ENCODE measurements around the gene RGS9.
"Not testable (repeated sequence)": the region's sequence is repeated elsewhere in the genome, so short reads cannot be mapped to it uniquely, and the experiment has no call there.

RGS9 gene

GRCh38 chr17:65115839-65116238 lies 21.3 kb upstream of the RGS9 start:
- no peak for DNase-seq (ENCODE audit: low read depth, low spot score)

DNA sequence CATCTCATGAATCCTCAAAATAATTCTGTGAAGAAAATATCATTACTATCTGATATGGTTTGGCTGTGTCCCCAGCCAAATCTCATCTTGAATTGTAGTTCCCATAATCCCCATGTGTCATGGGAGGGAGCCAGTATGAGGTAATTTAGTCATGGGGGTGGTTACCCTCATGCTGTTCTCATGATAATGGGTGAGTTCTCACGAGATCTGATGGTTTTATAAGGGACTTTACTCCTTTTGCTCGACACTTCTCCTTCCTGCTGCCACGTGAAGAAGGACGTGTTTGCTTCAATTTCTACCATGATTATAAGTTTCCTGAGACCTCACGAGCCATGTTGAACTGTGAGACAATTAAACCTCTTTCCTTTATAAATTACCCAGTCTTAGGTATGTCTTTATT lies 20.7 kb upstream of the RGS9 start:
- not testable (repeated sequence) for DNase-seq (ENCODE audit: low read depth, low spot score)

DNA sequence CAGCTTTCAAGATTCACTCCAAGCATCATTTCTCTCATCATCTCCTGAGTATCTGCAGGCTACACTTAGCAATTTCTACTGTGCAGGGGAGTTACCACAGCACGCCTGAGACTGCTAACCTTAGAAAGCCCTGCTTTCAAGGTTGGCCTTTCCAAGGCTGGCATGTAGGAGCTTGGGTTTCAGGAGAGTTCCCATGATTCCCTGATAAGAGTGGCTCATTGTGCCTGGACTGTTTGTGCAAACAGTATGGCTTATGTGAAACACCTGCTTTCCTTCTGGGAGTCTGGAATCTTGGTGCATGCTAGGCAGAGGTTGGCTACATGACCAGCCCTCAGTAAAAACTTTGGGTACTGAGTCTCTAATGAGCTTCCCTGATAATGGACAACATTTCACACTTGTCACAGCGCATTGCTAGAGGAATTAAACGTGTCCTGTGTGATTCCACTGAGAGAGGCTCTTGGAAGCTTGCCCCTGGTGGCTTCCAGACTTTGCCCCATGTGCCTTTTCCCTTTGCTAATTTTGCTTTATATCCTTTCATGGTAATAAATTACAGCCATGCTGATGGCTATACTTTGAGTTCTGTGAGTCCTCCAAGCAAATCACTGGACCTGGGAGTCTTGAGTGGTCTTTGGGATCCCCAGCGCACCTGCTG lies 19.7 kb upstream of the RGS9 start:
- DNase-seq (ENCODE audit: low read depth, low spot score): no peak

DNA sequence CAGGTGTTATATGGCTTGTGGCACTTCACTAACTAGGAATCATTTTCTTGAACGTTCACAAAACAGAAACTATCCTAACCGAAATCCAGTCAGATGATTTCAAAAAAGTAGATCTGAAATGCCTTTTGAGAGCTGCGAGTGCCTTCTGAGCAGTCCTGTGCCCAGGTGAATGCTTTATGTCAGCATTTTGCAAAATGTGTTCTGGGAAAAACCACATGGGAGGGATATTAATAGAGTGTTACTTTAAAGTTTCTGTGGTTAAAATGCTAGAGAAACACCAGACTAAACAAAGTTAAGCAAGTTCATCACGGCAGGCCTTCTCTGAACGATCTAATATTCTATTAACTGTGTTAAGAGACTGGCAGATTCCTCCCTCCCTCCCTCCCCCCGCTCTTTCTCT lies 15.8 kb upstream of the RGS9 start:
- no peak for DNase-seq (ENCODE audit: low read depth, low spot score)

- no peak for DNase-seq (ENCODE audit: low read depth, low spot score)
Observed at GRCh38 chr17:65121916-65122806, 15.0 kb upstream of the RGS9 start.

DNA sequence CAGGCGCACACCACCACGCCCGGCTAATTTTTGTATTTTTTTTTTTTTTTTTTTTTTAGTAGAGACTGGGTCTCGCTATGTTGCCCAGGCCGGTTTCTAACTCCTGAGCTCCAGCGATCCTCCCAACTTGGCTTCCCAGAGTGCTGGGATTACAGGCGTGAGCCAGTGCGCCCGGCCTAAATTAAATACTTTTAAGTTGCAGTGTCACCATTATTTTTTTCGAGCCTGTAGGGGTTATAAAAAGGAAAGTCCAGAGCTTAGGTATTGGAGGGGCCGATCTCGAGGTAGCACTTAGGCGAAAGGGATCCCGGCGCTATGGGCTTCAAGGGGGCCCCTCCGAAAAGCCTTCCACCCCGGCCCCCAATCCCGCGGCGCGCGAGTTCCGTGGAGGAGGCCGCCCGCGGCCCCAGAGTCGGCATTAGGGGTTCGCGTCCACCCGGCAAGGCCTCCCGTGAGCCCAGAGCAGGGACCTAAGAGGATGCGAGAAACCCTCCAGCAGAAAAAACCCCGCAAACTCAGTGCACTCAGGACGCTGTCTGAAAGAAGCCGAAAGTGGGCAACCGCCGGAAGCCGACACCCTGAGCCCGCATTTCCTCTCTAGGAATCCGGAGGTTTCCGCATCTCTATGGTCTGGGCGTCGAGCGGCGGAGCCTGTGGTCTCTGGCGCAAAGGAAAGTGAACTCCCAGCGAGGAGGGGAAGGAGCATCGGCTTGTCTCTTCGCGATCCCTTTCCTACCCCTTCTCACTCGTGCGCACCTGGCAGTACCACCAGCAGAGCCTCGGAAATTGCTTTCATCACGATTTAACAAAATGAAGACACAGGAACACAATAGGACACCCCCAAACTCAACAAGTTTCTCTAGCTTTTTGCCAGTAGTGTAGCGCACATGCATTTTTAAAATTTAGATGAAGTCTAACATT lies 14.1 kb upstream of the RGS9 start:
- DNase-seq (ENCODE audit: low read depth, low spot score): peak; percentile 95

DNA sequence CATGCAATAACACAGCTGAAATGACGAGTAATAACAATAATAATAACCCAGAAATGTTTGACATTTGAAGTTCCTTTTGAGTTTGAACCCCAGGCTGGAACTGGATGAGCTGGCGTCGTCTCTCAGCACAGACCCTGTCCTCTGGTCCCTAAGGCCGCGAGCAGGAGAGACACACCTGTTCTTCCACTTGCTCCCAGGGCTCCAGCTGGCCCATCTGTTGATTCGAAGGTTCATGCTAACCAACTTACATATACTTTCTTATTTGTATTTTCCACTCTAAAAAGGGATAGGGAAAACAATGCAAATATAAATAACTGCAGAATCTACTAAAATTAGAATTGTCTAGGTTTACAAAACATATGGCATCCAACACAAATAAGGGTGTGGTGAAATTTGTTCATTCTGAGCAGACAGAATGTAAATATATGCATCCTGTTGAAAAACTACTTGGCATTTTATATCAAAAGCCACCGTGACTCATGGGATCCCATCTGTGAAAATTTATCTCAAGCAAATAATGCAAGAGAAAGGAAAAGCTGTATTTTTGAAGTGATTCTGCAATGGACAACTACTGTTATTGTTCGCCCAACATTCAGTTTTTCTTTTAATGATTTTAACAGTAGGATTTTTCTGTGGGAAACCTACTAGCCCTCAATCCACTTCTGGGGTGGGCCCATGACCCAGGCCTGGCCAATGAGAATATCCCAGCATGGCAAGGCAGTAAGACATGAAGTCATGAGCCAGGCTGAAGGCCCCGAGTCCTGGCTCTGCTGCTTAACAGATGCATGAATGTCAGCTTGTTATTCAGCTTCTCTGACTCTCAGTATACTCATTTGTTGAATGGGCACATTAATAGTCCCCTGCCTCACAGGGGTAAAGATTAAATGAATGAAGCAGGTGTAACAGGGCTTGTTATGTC lies 13.2 kb upstream of the RGS9 start:
- no peak for DNase-seq (ENCODE audit: low read depth, low spot score)

DNA sequence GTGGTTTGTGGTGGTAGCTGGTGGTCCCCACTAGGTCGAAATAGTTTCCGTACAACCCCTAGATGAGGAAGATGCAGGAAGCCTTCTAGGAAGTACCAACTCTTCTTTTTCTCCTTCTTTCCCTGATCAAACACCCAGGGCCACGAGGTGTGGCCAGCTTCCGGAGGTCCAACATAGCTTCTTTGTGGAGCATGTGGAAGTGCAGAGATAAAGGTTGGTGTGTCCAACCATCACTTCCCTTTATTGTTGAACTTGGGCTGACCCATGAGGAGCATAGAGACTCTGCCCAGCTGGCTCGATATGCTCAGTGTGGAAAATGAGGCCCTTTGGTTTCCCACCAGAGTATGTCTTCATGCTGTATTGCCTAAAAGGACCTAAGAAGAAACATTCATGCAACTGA lies 6.3 kb upstream of the RGS9 start:
- no peak for DNase-seq (ENCODE audit: low read depth, low spot score)

DNA sequence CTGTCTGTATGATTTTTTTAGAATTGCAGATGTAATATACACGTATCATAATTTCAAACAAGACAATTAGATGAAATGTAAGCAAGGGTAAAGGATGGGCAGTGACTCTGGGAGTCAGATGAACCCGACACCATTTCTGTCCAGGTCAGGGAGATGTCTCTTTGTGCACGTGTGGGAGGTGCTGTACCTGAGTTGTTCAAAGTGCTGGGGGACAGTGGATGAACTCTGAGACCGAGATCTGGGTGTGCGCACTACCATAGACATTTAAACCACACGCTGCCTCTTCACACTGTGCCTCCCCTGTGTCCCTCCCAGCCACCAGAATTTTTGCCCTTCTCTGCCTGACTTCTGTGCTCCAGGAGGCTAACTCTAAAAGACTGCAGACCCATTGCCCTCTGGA lies 5.9 kb upstream of the RGS9 start:
- DNase-seq (ENCODE audit: low read depth, low spot score): no peak

DNA sequence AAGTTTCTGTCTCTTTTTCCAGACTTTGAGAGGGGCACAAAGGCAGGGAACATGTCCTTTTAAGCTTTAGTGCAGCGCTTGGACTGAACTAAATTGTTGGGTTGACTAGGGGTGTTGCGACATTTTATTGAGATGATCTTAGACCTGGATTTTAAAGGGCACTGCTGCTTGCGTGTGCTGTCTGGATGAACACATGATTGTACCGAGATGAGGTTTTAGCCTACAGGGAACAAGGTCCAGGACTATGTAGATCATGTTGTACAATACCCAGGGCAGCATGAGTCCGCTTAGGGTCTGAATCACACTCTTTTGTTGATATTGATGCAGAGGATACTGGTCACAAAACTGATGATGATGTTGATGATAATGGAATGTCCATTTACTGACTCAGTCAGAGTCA lies 5.2 kb upstream of the RGS9 start:
- no peak for DNase-seq (ENCODE audit: low read depth, low spot score)

GRCh38 chr17:65134035-65134434 lies 3.1 kb upstream of the RGS9 start:
- no peak for DNase-seq (ENCODE audit: low read depth, low spot score)

- DNase-seq (ENCODE audit: low read depth, low spot score): no peak
Observed at GRCh38 chr17:65139101-65139764, 2.1 kb downstream of the RGS9 start.

GRCh38 chr17:65142247-65142646 lies 5.1 kb downstream of the RGS9 start:
- no peak for DNase-seq (ENCODE audit: low read depth, low spot score)

- DNase-seq (ENCODE audit: low read depth, low spot score): peak; percentile 21
Observed at GRCh38 chr17:65143889-65144604, 6.9 kb downstream of the RGS9 start.

DNA sequence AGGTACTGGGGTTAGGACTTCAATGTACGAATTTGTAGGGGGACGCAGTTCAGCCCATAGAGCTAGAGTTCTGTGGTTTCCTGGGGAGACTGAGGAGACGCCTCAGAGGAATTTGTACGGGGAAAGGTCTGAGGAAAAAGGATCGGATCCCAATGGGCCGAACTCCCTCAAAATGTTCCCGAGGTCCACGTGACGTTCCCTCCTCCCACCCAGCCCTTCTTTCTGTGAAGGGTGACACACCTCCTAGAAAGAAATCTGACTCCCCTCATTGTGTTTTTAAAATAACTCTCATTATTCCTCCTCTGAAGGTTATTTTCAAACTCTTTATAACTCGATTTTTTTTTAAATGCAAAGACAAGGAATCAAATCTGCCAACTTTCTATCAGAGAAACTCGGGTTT lies 8.6 kb downstream of the RGS9 start:
- DNase-seq (ENCODE audit: low read depth, low spot score): no peak

GRCh38 chr17:65147955-65148354 lies 10.8 kb downstream of the RGS9 start:
- no peak for DNase-seq (ENCODE audit: low read depth, low spot score)

- DNase-seq (ENCODE audit: low read depth, low spot score): no peak
Observed at GRCh38 chr17:65154770-65155589, 17.8 kb downstream of the RGS9 start.

DNA sequence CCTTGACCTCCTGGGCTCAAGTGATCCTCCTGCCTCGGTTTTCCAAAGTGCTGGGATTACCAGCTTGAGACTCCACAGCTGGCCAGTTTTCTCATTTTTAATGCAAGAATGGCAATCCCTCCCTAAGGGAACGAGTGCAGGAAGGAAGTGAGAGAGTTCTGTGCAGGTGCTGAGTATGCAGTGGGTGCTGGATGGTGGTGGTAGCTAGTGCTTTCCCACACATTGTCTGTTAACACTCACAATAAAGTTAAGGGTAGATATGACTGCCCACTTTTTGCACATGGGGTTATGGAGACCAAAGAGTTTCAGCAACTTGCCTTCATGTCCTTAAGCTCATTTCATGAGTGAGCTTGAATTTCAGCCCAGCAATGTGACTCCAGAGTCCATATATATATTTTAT lies 18.5 kb downstream of the RGS9 start:
- no peak for DNase-seq (ENCODE audit: low read depth, low spot score)
